ENCODE data around the gene RDM1.

The RDM1 gene

DNA sequence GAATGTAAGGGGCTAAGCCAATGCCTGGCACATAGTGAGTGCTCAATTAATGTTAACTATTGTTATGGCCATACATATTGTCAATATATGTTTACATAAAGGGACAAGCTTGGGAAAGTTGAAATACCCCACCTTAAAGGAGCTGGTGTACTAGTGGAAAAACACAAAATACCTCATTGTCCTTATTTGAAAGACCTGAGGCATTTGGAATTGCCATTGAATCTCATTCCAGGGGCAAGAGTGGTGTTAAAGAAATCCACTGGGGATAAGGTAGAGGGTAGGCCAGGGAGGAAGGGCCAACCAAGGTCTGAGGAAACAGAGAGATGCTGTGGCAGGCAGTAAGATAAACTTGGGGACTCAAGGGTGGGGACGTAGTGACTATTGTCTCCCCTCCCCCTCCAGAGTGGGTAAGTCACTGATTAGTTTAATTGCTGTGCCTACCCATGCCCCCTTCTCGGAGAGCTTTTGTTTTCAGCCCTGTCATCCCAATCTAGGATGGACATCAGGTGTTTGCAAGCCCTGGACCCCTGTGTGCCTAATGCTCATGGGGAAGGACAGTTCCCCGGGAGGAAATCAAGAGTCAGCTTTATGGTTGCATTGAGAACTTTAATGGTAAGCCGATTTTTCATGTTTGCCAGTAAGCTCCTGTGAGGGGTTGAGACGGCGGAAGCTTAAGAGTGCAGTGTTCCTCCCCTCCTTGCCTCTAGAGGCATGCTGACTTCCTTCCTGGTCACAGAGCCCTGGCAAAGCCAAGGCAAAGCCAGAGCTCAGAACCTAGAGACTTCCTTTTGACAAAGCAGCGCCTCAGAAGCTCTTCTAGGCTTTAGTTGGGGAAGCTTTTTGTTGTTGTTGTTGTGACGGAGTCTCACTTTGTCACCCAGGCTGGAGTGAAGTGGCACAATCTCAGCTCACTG is 59.4 kb downstream of the RDM1 start:
- TF ChIP-seq, protein P1, sequence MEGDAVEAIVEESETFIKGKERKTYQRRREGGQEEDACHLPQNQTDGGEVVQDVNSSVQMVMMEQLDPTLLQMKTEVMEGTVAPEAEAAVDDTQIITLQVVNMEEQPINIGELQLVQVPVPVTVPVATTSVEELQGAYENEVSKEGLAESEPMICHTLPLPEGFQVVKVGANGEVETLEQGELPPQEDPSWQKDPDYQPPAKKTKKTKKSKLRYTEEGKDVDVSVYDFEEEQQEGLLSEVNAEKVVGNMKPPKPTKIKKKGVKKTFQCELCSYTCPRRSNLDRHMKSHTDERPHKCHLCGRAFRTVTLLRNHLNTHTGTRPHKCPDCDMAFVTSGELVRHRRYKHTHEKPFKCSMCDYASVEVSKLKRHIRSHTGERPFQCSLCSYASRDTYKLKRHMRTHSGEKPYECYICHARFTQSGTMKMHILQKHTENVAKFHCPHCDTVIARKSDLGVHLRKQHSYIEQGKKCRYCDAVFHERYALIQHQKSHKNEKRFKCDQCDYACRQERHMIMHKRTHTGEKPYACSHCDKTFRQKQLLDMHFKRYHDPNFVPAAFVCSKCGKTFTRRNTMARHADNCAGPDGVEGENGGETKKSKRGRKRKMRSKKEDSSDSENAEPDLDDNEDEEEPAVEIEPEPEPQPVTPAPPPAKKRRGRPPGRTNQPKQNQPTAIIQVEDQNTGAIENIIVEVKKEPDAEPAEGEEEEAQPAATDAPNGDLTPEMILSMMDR (conservative IDR thresholded peaks at IDR 0.05; ENCODE audit: low read length): no peak
- H3K4me3 ChIP-seq (ENCODE audit: low read length): no peak overlapping the region
- no peak for DNase-seq (ENCODE audit: low read depth)

DNA sequence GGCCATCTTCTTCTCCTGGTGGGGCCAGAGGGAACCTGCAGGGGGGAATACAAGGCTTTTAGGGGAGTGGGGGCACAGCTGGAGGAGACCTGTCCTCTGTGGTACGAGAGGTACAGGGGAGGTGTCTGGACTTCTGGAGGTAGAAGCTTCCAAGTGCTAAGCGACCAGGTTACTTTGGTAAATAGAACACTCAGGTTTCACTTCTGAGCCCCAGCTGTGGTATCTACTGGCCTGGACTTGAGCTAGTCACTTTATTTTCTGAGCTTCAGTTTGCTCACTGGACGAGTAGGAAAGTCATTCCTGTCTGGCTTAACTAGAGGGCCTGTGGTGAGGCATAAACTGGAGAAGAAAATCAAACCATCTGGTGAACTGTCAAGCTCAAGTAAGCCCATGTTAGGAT is 61.8 kb downstream of the RDM1 start, which contains the start of gene HEATR9:
TSS of gene HEATR9 (minus strand) at position 155 of the 400 bp plus-strand sequence. CDS start at position 6, 149 bp downstream.
- H3K4me3 ChIP-seq (ENCODE audit: low read length): no peak within 1 kb of the TSS
- TF ChIP-seq, protein P1 (conservative IDR thresholded peaks at IDR 0.05; ENCODE audit: low read length): no peak
- DNase-seq (ENCODE audit: low read depth): no peak
